HK-2 (cell line): Measurements from ENCODE around the gene ZNF473.

Experiments used
- DNase-seq: peaks from one replicate; pipeline ENCODE4 v3.0.0-alpha.2; 2018; ENCODE audit not compliant: unreplicated experiment

ZNF473 gene

DNA sequence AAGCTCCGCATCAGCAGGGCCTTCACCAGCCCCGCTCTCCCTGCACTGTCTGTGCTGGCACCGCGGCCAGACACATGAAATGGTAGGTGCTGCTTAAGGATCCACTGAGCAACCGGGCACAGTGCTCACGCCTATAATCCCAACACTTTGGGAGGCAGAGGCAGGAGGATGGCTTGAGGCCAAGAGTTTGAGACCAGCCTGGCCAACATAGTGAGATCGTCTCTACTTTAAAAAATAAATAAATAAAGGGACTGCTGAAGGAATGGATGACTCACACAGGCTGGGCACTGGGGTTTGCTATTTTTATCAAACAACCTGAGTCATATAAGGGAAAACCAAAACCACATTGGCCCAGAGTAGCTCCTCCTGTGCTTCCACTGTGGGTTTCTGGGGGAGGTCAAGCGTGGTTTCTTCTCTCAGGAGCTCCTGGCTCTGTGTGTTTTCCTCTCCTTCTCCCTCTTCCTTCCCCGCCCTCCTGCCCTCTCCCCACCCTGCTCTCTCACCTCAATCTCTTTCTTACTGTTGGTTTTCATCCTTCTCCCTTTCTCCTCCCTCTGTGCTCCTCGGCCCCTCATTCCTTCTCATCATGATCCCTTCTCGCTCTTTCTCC lies 21.9 kb upstream of the ZNF473 start:
- peak; percentile 80 for DNase-seq

DNA sequence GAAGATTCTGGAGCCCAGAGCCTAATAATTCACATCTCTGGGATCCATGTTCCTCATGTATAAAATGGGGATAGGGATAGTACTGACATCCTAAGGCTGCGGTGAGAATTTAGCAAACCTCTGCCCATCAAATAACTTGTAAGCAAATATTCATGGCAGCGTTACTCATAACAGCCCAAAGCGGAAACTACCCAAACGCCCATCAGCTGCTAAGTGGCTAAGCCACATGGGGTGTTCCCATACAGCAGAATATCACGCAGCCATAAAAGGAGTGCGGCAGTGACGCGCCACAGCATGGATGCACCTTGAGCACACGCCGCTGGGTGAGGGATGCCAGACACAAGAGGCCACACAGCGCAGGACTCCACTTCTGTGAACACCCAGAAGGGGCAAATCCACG lies 20.4 kb upstream of the ZNF473 start:
- no peak for DNase-seq

DNA sequence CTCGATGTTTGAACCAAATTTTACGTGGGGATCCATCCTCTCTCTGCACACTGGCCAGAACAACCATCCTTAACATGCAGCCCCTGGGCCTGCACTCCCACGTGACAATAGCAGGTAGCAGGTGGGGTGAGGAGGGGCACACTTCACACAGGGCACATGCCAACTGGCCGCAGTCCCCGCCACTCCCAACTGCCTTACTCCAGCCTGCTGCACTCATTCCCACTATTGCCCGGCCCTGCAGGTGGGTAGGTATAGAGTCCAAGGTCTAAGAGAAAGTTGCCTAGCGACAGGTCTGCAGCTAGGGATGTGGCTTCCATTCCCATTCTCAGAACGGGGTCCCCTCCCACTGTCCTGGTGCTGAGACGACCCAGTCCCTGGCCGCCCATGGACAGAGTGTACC lies 18.6 kb upstream of the ZNF473 start:
- DNase-seq: no peak

DNA sequence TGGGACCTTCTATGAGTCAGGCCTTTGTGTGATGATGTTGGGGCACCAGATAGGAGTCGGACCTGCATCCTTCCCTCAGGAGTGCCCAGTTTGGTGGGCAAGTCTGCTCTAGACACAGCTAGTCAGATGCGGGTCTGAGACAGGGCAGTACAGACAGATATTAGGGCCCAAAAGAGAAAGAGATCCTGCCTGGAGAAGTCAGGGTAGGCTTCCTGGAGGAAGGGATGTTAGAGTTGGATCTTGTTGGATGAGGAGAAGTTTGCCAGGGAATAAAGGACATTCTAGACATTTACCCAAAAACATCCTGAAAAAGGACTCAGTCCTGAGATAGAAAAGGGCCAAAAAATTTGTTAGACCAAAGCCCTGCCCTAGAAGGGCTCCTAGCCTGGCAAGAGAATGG lies 17.9 kb upstream of the ZNF473 start:
- no peak for DNase-seq

DNA sequence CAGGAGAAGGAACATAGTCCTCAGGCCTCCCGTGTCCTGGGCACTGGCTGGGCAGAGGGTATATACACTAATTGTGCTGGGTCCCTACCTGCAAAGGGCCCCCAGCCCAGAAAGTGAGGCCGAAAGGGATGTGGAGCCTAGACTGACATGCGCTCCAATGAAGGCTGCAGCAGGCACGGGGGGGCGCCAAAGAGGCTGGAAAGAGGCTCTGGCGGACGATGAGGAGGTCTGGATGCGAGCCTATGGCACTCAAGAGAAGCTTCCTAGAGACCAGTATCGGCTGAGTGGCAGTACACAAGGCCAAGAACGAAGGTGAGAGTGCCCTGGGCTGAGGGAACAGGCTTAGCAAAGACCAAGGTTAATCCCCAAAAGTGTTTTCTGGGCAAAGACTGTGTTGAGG lies 17.3 kb upstream of the ZNF473 start:
- DNase-seq: no peak

DNA sequence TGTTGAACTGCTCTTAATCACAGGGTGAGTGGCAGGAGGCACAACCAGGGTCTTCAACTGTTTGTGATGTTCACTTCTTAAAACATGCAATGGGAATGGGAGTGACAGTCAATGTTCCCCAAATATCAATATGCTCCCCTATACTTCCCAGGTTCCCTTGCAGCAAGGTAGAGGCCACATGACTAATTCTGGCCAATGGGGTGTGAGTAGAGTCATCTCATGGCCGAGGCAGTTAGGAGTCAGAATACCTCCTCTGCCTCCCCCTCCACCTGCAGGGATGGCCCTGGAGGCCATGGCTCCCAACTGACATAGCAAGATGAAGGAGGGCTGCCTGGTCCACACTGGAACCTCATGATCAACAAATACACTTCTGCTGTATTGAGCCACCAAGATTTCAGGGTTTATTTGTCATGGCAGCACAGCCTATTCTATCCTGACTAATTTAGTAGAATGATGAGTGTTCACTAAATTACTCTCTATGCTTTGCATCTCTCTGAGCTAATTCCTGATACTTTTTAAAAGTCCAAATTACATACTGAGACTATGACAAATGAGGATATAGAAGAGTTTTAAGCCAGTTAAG lies 9.5 kb upstream of the ZNF473 start:
- DNase-seq: no peak

DNA sequence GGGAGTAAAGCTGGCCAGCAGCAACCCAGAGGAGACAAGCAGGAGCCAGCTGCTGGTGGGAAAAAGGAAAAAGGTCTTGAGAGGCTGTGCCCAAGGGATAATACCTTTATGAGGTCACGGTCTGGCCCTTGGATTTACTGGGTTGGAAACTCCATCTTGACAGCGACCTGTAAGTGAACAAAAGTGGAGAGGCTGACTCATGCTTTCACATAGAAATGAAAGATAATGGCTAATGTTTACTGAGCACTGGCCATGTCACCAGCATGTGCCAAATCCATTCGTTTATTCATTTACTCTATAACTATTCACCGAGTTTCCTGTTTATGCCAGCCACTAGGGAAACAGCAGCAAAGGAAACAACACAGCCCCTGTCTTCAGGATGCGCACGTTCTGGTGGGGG lies 5.3 kb upstream of the ZNF473 start:
- DNase-seq: peak; percentile 64

DNA sequence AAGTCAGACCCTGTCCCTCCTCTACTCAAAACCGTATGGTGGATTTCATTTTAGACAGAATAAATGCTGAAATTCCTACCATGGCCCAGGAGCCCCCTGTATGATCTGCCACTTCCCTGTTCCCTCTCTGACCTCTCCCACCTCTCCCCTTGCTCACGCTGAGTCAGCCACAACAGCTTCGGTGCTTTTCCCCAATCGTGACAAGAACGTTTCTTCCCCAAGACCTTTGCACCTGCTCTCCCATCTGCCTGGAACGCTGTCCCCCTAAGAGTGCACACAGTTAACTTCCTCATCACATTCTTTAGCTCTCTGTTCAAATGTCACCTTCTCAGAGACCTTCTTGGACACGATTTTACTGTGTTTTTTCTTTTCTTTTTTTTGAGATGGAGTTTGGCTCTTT lies 3.0 kb upstream of the ZNF473 start:
- no peak for DNase-seq

DNA sequence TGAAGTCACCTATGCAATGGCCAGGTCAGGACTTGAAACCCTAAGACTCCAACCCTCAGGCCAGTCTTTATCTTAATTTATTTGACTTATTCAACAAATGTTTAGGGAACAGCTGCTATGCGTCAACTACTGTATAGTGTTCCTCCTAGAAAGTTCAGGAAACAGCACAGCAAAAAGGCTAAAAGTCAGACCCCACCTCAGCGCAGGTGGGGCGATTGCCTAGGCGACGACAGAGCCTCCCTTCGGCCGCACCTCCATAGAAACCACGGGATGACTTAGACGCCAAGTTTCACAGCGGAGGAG lies 1.1 kb upstream of the ZNF473 start:
- DNase-seq: no peak

DNA sequence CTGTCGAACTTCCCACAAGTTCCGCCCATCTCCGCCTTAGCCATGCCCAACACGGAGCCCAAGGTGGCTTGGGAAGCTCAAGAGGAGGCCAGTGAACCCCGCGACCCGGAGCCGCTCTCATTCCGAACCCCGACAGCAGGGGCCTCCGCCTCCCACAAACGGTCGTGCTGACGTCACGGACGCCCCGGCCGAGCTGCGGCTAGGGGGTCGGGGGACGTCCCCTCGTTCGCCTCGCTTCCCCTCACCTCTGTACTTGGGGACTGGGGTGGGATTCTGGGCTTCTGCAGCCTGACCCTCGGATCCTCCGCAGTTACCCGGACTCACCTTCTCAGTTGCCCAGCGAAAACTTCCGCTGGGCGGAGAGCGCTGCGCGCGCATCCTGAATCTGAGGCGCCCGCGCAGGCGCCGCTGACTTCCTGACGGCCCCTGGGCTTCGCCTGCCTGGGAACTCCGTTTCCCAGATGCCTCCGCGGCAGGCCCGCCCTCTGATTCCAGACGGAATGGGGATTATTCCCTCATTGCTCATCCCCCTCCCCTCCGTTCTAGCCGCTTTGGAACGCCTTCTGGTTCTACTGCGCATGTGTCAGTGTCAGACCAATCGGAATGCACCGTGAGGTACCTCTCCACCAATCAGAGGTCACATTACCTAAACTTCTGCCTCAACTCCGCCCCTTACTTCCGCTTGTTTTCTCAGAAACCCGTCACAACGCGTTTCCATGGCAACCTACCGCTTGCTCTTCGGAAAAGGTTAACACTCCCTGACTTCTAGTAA lies 597 bp upstream of the ZNF473 start, which contains the start of gene VRK3:
TSS of gene VRK3 (minus strand) at position 351 of the 772 bp plus-strand sequence. CDS start 9,210 bp downstream, outside the sequence.
- DNase-seq: peak; percentile 98

DNA sequence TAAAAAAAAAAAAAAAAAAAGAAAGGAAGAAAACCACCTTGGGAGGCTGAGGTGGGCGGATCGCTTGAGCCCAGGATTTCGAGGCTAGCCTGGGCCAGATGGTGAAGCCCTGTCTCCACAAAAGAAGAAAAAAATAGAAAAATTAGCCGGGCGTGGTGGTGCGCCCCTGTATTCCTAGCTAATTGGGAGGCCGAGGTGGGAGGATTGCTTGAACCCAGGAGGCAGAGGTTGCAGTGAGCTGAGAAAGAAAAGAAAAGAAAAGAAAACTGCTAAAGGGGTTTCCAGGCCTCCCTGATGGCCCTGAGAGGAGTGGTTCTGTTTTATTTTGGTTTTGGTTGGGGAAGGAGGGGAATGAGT lies 723 bp downstream of the ZNF473 start:
- DNase-seq: no peak

DNA sequence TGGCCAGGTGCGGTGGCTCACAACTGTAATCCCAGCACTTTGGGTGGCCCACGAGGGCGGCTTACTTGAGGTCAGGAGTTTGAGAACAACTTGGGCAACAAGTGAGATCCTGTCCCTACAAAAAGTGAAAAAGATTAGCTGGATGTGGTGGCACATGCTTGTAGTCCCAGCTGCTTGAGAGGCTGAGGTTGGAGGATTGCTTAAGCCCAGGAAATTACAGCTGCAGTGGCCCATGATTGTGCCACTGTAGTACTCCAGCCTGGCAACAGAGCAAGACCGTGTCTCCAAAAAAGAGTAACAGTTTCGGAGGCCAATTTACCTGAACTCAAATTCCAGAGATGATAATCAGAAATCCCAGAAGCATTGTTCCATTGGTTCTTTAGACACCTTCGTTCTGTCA lies 4.4 kb downstream of the ZNF473 start:
- no peak for DNase-seq

DNA sequence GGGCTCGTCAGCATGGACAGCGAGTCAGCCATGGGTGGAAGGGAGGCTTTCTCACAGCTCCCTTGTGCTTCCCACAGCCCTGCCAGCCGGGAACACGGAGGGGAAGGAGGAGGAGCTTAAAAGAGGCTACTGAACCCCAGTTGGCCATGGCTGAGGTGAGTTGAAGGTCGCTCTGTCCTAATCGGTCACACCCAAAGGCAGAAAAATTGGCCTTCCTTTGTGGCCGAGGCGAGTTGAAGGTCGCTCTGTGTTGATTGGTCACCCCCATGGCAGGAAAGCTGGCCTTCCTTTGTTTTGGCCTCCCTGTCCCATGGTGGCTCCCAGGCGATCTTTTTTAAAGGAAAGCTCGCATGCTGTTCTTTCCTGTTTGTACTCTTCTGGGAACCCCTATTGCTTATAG lies 5.1 kb downstream of the ZNF473 start:
- no peak for DNase-seq

DNA sequence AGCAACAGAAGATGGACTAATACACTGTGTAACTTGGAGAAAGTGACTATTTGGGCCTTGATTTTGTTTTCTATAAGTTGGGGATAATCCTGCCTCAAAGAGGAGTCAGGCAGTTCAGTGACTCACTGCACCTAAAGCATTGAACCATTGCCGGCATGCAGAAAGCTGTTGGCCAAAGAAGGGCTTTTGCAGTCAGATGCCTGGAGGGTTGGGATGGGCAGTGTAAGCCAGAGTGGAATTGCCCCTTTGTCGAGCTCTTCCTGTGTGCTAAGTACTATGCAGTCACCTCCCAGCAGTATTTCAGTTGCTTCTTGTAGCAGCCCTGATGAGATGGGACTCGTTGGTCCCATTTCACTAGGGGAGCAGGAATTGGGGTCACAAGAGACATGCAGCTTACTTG lies 11.1 kb downstream of the ZNF473 start:
- DNase-seq: no peak

DNA sequence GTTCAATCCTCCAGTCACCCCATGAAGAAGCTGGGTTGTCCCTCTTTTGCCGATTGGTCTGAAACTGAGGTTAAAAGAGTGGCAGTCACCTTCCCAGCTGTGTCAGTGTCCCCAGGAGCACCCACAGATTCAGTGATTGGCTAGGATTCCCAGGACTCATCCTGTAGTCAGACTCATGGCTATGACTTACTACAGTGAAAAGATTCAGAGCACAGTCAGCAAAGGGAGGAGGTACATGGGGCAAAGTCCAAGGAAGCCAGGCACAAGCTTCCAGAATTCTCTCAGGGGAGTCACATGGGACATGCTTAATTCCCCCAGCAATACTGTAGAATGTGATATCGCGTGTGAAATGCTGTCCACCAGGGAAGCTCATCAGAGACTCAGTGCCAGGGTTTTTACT lies 14.2 kb downstream of the ZNF473 start:
- DNase-seq: no peak

DNA sequence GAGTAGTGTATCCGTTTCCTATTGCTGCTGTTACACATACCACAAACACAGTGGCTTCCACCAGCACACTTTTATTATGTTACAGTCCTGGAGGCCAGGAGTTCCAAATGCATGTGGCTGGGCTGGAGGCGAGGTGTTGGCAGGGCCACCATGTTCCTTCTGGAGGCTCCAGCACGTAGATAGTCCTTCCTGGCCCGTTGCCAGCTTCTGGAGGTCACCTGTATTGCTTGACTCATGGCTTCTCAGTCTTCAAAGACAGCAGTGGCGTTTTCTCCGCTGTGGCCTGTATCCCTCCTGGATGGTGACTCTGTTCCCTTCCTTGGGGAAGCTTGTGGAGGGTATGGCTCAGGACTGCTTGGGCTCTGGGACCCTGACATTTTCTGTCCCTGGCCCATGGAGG lies 15.2 kb downstream of the ZNF473 start:
- no peak for DNase-seq

DNA sequence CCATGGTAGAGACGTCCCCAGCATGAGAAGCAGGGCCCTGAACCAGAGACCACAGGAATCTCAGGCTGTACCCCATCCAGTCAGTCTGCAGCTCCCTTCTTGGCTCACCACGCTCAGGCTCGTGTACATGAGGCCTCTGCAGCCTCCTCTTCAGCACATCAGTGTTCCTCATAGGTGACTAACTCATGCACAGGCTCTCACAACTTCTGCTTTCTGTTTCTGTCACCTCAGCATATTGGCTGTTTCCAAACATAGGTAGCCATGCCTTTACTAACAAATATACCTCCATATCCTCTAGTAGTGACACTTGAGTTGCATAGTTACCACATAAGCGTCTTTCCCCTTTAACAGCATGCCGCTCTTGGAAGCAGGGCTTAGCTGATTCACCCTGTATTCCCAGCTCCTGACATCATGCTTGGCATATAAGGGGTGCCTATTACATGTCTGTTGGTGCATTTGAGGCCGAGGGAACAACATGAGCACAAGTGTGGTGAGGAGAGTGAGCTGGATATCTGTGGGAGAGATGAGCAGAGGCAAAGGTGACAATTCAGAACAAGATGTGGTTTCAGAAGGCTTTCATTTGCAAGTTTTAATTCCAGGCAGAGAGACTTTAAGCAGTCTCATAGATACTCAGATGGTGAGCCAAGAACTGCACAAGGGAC lies 16.7 kb downstream of the ZNF473 start:
- DNase-seq: no peak

DNA sequence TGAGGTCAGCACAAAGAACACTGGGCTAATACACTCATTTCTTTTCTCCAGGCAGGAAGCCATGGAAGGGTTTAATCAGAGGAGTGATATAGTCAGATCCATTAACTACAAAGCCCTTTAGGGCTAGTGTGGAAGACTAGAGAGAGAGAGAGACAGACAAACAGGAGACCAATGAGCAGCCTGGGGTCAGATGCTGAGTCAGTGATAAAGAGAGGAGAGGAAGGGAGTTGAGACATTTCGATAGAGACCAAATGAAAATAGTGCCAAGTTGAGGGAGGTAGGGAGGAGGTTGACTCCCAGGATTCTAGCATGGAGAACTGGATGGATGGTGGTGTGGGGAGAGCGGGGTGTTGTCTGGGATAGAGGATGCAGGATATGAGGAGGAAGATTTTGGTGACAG lies 18.2 kb downstream of the ZNF473 start:
- DNase-seq: no peak

DNA sequence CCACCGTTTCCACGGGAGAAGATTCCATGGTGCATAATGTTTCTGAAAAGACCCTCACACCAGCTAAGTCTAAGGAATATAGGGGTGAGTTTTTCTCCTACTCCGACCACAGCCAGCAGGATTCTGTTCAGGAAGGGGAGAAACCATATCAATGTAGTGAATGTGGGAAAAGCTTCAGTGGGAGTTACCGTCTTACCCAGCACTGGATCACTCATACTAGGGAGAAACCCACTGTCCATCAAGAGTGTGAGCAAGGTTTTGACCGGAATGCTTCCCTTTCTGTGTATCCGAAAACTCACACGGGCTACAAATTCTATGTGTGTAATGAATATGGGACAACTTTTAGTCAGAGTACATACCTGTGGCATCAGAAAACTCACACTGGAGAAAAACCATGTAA lies 19.1 kb downstream of the ZNF473 start:
- no peak for DNase-seq

DNA sequence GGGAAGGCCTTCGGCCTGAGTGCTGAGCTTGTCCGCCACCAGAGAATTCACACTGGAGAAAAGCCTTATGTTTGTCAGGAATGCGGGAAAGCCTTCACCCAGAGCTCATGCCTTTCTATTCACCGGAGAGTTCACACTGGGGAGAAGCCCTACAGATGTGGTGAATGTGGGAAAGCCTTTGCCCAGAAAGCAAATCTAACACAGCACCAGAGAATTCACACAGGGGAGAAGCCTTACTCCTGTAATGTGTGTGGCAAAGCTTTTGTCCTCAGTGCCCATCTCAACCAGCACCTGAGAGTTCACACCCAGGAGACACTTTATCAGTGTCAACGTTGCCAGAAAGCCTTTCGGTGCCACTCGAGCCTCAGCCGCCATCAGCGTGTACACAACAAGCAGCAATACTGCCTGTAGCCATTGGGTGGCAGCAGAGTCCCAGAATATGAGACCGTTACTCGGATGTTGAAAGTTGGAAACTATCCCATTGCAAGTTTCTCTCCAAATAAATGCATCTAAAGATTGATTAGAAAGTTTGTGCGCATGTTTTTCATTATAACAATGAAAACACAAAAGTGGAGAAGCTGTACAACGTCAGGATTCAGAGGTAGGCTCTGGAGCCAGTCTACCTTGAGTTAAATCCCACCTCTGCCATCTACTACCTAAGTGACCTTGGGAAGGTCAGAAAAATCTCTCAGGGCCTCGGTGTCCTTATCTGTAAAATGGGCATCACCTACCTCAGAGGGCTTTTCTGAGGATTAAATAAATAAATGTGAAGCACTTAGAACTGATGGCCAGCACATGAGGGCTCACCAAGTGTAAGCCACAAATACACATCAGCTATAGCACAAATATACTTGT lies 21.1 kb downstream of the ZNF473 start:
- DNase-seq: no peak

DNA sequence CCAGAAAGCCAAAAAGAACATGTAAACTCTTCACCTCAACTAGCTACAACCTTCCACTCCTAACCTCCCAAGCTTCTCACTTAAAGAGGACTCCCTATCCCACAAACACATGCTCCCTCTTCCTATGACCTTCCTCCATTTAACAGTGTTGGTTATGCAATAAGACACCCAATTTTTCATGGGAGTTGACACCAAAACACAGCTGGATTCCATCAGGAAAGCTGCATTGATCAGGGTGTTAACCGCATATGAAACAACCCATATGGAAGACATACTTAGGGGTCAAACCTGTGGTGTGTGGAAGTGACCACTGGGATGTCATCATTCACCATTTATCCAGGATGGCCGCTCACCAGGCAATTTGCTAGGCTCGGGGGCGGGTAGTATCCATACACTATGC lies 21.9 kb downstream of the ZNF473 start:
- no peak for DNase-seq
